HUES64 (cell line): ENCODE measurements around the gene RYR3.

ENCODE experiments used
- H3K27ac ChIP-seq: 2 replicates; pipeline ENCODE4 v1.7.0; 2013; ENCODE audit warnings: low read depth, low read length, inconsistent platforms
- H3K27me3 ChIP-seq: 2 replicates; pipeline ENCODE4 v1.6.1; 2013; ENCODE audit warnings: mild to moderate bottlenecking, low read length; ENCODE audit not compliant: insufficient read depth
- H3K36me3 ChIP-seq: 2 replicates; pipeline ENCODE4 v1.6.1; 2013; ENCODE audit warnings: mild to moderate bottlenecking, low read length; ENCODE audit not compliant: insufficient read depth
- H3K4me1 ChIP-seq: 2 replicates; pipeline ENCODE4 v1.6.1; 2013; ENCODE audit warnings: mild to moderate bottlenecking, low read length, moderate library complexity; ENCODE audit not compliant: insufficient read depth
- H3K4me3 ChIP-seq: 2 replicates; pipeline ENCODE4 v1.5.1; 2013; ENCODE audit warnings: mild to moderate bottlenecking, low read length, moderate library complexity
- H3K9ac ChIP-seq: 2 replicates; pipeline ENCODE4 v1.6.1; 2013; ENCODE audit warnings: mild to moderate bottlenecking, low read depth, low read length
- H3K9me3 ChIP-seq: 2 replicates; pipeline ENCODE4 v1.6.1; 2013; ENCODE audit warnings: low read depth, low read length; ENCODE audit not compliant: insufficient read depth
- WGBS: fragments of 150-250, 120-280 bp; methylation state at CpG from one replicate; pipeline ENCODE4 v1.1.7; 2013; ENCODE audit warnings: missing lambda C conversion rate; 5-methylcytosine and 5-hydroxymethylcytosine counted together

The RYR3 gene

GRCh38 chr15:33449810-33450209 is 139.0 kb downstream of the RYR3 start:
- Histone ChIP-seq H3K4me1 (no peaks in the 10 kb centered on the region), H3K27ac (no peak overlapping the region), H3K4me3 (no peak overlapping the region), H3K36me3 (no peaks in the 10 kb centered on the region), H3K9me3 (no peaks in the 10 kb centered on the region), H3K27me3 (no peaks in the 10 kb centered on the region), H3K9ac (no peak overlapping the region)
- WGBS: 85% methylated on average over 3 of the region's 3 CpGs

- Histone ChIP-seq H3K36me3 (no peaks in the 10 kb centered on the region), H3K4me1 (no peaks in the 10 kb centered on the region), H3K27me3 (no peaks in the 10 kb centered on the region), H3K9ac (no peak overlapping the region), H3K4me3 (no peak overlapping the region), H3K9me3 (no peaks in the 10 kb centered on the region), H3K27ac (no peak overlapping the region)
- 92% methylated on average over 4 of the region's 4 CpGs for WGBS
These were observed 140.6 kb downstream of the RYR3 start for GRCh38 chr15:33451385-33451784.

GRCh38 chr15:33453761-33454160 is 143.0 kb downstream of the RYR3 start:
- Histone ChIP-seq H3K27me3 (no peaks in the 10 kb centered on the region), H3K9ac (no peak overlapping the region), H3K4me1 (no peaks in the 10 kb centered on the region), H3K36me3 (no peaks in the 10 kb centered on the region), H3K9me3 (no peaks in the 10 kb centered on the region), H3K4me3 (no peak overlapping the region), H3K27ac (no peak overlapping the region)
- 97% methylated on average over 3 of the region's 3 CpGs for WGBS

- H3K9ac ChIP-seq: no peak overlapping the region
- no peaks in the 10 kb centered on the region for H3K36me3 ChIP-seq
- WGBS: 91% methylated on average over 7 of the region's 7 CpGs
- H3K9me3 ChIP-seq: no peaks in the 10 kb centered on the region
- no peak overlapping the region for H3K4me3 ChIP-seq
- no peaks in the 10 kb centered on the region for H3K4me1 ChIP-seq
- no peaks in the 10 kb centered on the region for H3K27me3 ChIP-seq
- H3K27ac ChIP-seq: no peak overlapping the region
These were observed 143.6 kb downstream of the RYR3 start for GRCh38 chr15:33454346-33454745.

- Histone ChIP-seq H3K9ac (no peak overlapping the region), H3K4me1 (no peaks in the 10 kb centered on the region), H3K27ac (no peak overlapping the region), H3K36me3 (no peaks in the 10 kb centered on the region), H3K27me3 (no peaks in the 10 kb centered on the region), H3K4me3 (no peak overlapping the region), H3K9me3 (no peaks in the 10 kb centered on the region)
- WGBS: 92% methylated on average over 4 of the region's 4 CpGs
These were observed 144.2 kb downstream of the RYR3 start for GRCh38 chr15:33454996-33455395.

GRCh38 chr15:33458421-33458820 is 147.7 kb downstream of the RYR3 start:
- H3K4me3 ChIP-seq: no peak overlapping the region
- no peak overlapping the region for H3K9ac ChIP-seq
- WGBS: 93% methylated on average over 2 of the region's 2 CpGs
- H3K27me3 ChIP-seq: no peaks in the 10 kb centered on the region
- H3K27ac ChIP-seq: no peak overlapping the region
- no peaks in the 10 kb centered on the region for H3K36me3 ChIP-seq
- no peaks in the 10 kb centered on the region for H3K4me1 ChIP-seq
- no peaks in the 10 kb centered on the region for H3K9me3 ChIP-seq

- Histone ChIP-seq H3K27ac (no peak overlapping the region), H3K9me3 (no peaks in the 10 kb centered on the region), H3K36me3 (no peaks in the 10 kb centered on the region), H3K4me1 (no peaks in the 10 kb centered on the region), H3K4me3 (no peak overlapping the region), H3K27me3 (no peaks in the 10 kb centered on the region), H3K9ac (no peak overlapping the region)
- 97% methylated on average over 6 of the region's 6 CpGs for WGBS
These were observed 149.5 kb downstream of the RYR3 start for GRCh38 chr15:33460166-33460805.

- no peaks in the 10 kb centered on the region for H3K36me3 ChIP-seq
- H3K4me3 ChIP-seq: no peak overlapping the region
- H3K27ac ChIP-seq: no peak overlapping the region
- H3K4me1 ChIP-seq: no peaks in the 10 kb centered on the region
- H3K9me3 ChIP-seq: no peaks in the 10 kb centered on the region
- H3K9ac ChIP-seq: no peak overlapping the region
- no peaks in the 10 kb centered on the region for H3K27me3 ChIP-seq
- WGBS: 93% methylated on average over 2 of the region's 2 CpGs
These were observed 150.9 kb downstream of the RYR3 start for GRCh38 chr15:33461671-33462070.

- no peaks in the 10 kb centered on the region for H3K36me3 ChIP-seq
- WGBS: 90% methylated on average over 6 of the region's 6 CpGs
- peaks cover 6% of the 10 kb centered on the region for H3K4me1 ChIP-seq
- no peak overlapping the region for H3K4me3 ChIP-seq
- no peak overlapping the region for H3K27ac ChIP-seq
- no peak overlapping the region for H3K9ac ChIP-seq
- no peaks in the 10 kb centered on the region for H3K9me3 ChIP-seq
- peaks cover 17% of the 10 kb centered on the region for H3K27me3 ChIP-seq
These were observed 156.5 kb downstream of the RYR3 start for GRCh38 chr15:33467146-33467815.

- H3K27me3 ChIP-seq: peaks cover 17% of the 10 kb centered on the region
- no peaks in the 10 kb centered on the region for H3K9me3 ChIP-seq
- 92% methylated on average over 1 of the region's 1 CpG for WGBS
These were observed 157.0 kb downstream of the RYR3 start for GRCh38 chr15:33467816-33468163.

GRCh38 chr15:33468740-33469139 is 158.0 kb downstream of the RYR3 start:
- WGBS: 33% methylated on average over 3 of the region's 3 CpGs
- H3K36me3 ChIP-seq: no peaks in the 10 kb centered on the region
- peaks cover 17% of the 10 kb centered on the region for H3K27me3 ChIP-seq
- H3K9ac ChIP-seq: no peak overlapping the region
- H3K27ac ChIP-seq: no peak overlapping the region
- H3K9me3 ChIP-seq: no peaks in the 10 kb centered on the region
- peaks cover 6% of the 10 kb centered on the region for H3K4me1 ChIP-seq
- H3K4me3 ChIP-seq: no peak overlapping the region

More at GRCh38 chr15:33467816-33468163, 157.0 kb downstream of the RYR3 start:
- Histone ChIP-seq H3K4me3 (no peak overlapping the region), H3K9ac (no peak overlapping the region), H3K36me3 (no peaks in the 10 kb centered on the region), H3K4me1 (peaks cover 6% of the 10 kb centered on the region), H3K27ac (no peak overlapping the region)
